Adrenal gland (tissue), 5 donors: Measurements from ENCODE around the gene FYN.

ENCODE experiments used
- CTCF ChIP-seq, 6 experiments: fragments of 450-650 bp in 4 of 6; fragments of 200-600 bp in 2 of 6; sonication (generic) in 1 of 6; IDR thresholded peaks; 1 replicate in 5 of 6; 2 replicates in 1 of 6; pipeline versions ENCODE4 v1.5.1 to v1.8.0; 2016 to 2021; ENCODE audit warnings: antibody characterized with exemption in 6 of 6, mild to moderate bottlenecking in 2 of 6, moderate library complexity in 1 of 6
- POLR2A ChIP-seq, 2 donors: fragments of 450-650 bp; IDR thresholded peaks; one replicate each; pipeline ENCODE4 v1.6.1; 2017; ENCODE audit warnings: antibody characterized with exemption in 2 of 2, mild to moderate bottlenecking in 2 of 2, moderate library complexity in 1 of 2
- donor health status: DM: no; HTN: no; CAD: no.

- TF ChIP-seq CTCF (IDR thresholded peaks at IDR 0.05) (no peak), POLR2A (IDR thresholded peaks at IDR 0.05) (no peak)
These were observed 108.7 kb downstream of the FYN start for GRCh38 chr6:111764238-111765175.
